ENCODE results near the gene PPM1G. TPM values are rescaled to one million over a fixed set of nuclear protein-coding genes. Genes with fewer than 3 reads are reported as not detected.

Gene PPM1G
- 10 to 100 TPM; 43.4 to 54.9 (median 51.7) TPM for total RNA-seq

- H3K4me1 ChIP-seq, result peaks cover 12 to 31% (median 20%) of the 10 kb centered on the region in 4 donors
- peak within 1 kb of the TSS; percentile 91 to 98 (median 94) for H3K27ac ChIP-seq
- H3K4me3 ChIP-seq, result peak within 1 kb of the TSS; percentile 71 to 99 (median 94)
- no peaks in the 10 kb centered on the region for H3K27me3 ChIP-seq
- TF ChIP-seq CTCF (IDR thresholded peaks at IDR 0.05) (no peak), POLR2AphosphoS5 (IDR thresholded peaks at IDR 0.05) (peak; percentile 46 to 87 (median 86)), POLR2A (IDR thresholded peaks at IDR 0.05) (peak; percentile 73), EP300 (IDR thresholded peaks at IDR 0.05; ENCODE audit: low read depth) (no peak)
- in situ Hi-C loops (cut with MboI; ENCODE audit: low pct_ligation_motif_present in 1 of 4, low pct_unique_long_range_greater_than_20kb in 1 of 4, low sequenced_read_pairs in 3 of 4) (no loop called here), intact Hi-C loops (cut with DNase I; ENCODE audit: low total_unique reads) (no loop called here)
- H3K36me3 ChIP-seq, result no peaks in the 10 kb centered on the region
- 1 to 2% methylated on average over 13 to 55 of the region's 82 CpGs for WGBS, 2 donors (ENCODE audit: low coverage in 1 of 2)
- DNase-seq, result peak; percentile 98
- no peaks in the 10 kb centered on the region for H3K9me3 ChIP-seq
Observed at GRCh38 chr2:27409321-27410073, at the start of gene PPM1G. Gene PPM1G, minus strand, starts transcription at chr2:27409591. Its CDS starts 169 bp downstream, at chr2:27409422.

- Histone ChIP-seq H3K27ac (no peak overlapping the region), H3K27me3 (no peaks in the 10 kb centered on the region), H3K9me3 (no peaks in the 10 kb centered on the region), H3K4me3 (no peak overlapping the region), H3K4me1 (no peaks in the 10 kb centered on the region), H3K36me3 (peaks cover 0 to 7% (median 3%) of the 10 kb centered on the region in 4 donors)
- in situ Hi-C loops (cut with MboI; ENCODE audit: low pct_ligation_motif_present in 1 of 4, low pct_unique_long_range_greater_than_20kb in 1 of 4, low sequenced_read_pairs in 3 of 4) (no loop called here), intact Hi-C loops (cut with DNase I; ENCODE audit: low total_unique reads) (no loop called here)
- TF ChIP-seq POLR2AphosphoS5 (IDR thresholded peaks at IDR 0.05) (no peak), EP300 (IDR thresholded peaks at IDR 0.05; ENCODE audit: low read depth) (no peak), POLR2A (IDR thresholded peaks at IDR 0.05) (no peak), CTCF (IDR thresholded peaks at IDR 0.05) (no peak)
- 89 to 100% methylated on average over 1 to 7 of the region's 7 CpGs for WGBS, 2 donors (ENCODE audit: low coverage in 1 of 2)
- DNase-seq, result no peak
Observed at GRCh38 chr2:27453968-27454367, 44.6 kb upstream of the PPM1G start.

- intact Hi-C loops (cut with DNase I; ENCODE audit: low total_unique reads) (no loop called here), in situ Hi-C loops (cut with MboI; ENCODE audit: low pct_ligation_motif_present in 1 of 4, low pct_unique_long_range_greater_than_20kb in 1 of 4, low sequenced_read_pairs in 3 of 4) (no loop called here)
- 100% methylated on average over 1 of the region's 1 CpG; no CpG with 5 or more reads in 1 of the 2 donors for WGBS, 2 donors (ENCODE audit: low coverage in 1 of 2)
- peaks cover 0 to 2% (median 0%) of the 10 kb centered on the region in 4 donors for H3K4me1 ChIP-seq
- H3K4me3 ChIP-seq, result no peak overlapping the region
- no peak overlapping the region for H3K27ac ChIP-seq
- no peak for TF ChIP-seq POLR2AphosphoS5 (IDR thresholded peaks at IDR 0.05)
- no peak for TF ChIP-seq EP300 (IDR thresholded peaks at IDR 0.05; ENCODE audit: low read depth)
- TF ChIP-seq CTCF (IDR thresholded peaks at IDR 0.05), result no peak
- TF ChIP-seq POLR2A (IDR thresholded peaks at IDR 0.05), result no peak
- H3K27me3 ChIP-seq, result no peaks in the 10 kb centered on the region
- H3K9me3 ChIP-seq, result no peaks in the 10 kb centered on the region
- DNase-seq, result no peak
- H3K36me3 ChIP-seq, result peaks cover 0 to 8% (median 1%) of the 10 kb centered on the region in 4 donors
Observed at GRCh38 chr2:27451095-27451494, 41.7 kb upstream of the PPM1G start.

GRCh38 chr2:27448381-27448780, 39.0 kb upstream of the PPM1G start:
- in situ Hi-C loops (cut with MboI; ENCODE audit: low pct_ligation_motif_present in 1 of 4, low pct_unique_long_range_greater_than_20kb in 1 of 4, low sequenced_read_pairs in 3 of 4), result no loop called here
- H3K4me3 ChIP-seq, result no peak overlapping the region
- no peaks in the 10 kb centered on the region for H3K27me3 ChIP-seq
- H3K27ac ChIP-seq, result no peak overlapping the region
- 64 to 100% methylated on average over 1 to 3 of the region's 3 CpGs for WGBS, 2 donors (ENCODE audit: low coverage in 1 of 2)
- intact Hi-C loops (cut with DNase I; ENCODE audit: low total_unique reads), result no loop called here
- no peak for DNase-seq
- H3K9me3 ChIP-seq, result no peaks in the 10 kb centered on the region
- H3K36me3 ChIP-seq, result peaks cover 0 to 8% (median 1%) of the 10 kb centered on the region in 4 donors
- H3K4me1 ChIP-seq, result peaks cover 0 to 13% (median 7%) of the 10 kb centered on the region in 4 donors
- no peak for TF ChIP-seq CTCF (IDR thresholded peaks at IDR 0.05)
- no peak for TF ChIP-seq EP300 (IDR thresholded peaks at IDR 0.05; ENCODE audit: low read depth)
- TF ChIP-seq POLR2AphosphoS5 (IDR thresholded peaks at IDR 0.05), result no peak
- no peak for TF ChIP-seq POLR2A (IDR thresholded peaks at IDR 0.05)
